Type B pancreatic cell (in vitro differentiated cells): ENCODE data around the gene TSPAN4. TPM values are rescaled to one million over a fixed set of nuclear protein-coding genes. Genes with fewer than 3 reads are reported as not detected.

Experiments
- DNase-seq: peaks from one replicate; pipeline ENCODE4 v3.0.0; 2021; ENCODE audit warnings: mixed read lengths; ENCODE audit not compliant: unreplicated experiment; ENCODE audit errors: extremely low spot score
- H3K27ac Mint-ChIP-seq: 2 replicates; pipeline ENCODE4 v1.8.0; 2021; ENCODE audit warnings: mild to moderate bottlenecking, mixed read lengths
- H3K27me3 Mint-ChIP-seq: 2 replicates; pipeline ENCODE4 v1.8.0; 2021; ENCODE audit warnings: mixed read lengths
- H3K36me3 Mint-ChIP-seq: 2 replicates; pipeline ENCODE4 v1.8.0; 2021; ENCODE audit warnings: mixed read lengths
- H3K4me1 Mint-ChIP-seq: one replicate; pipeline ENCODE4 v1.8.0; 2021; ENCODE audit warnings: mixed read lengths; ENCODE audit not compliant: unreplicated experiment
- H3K4me3 Mint-ChIP-seq: 2 replicates; pipeline ENCODE4 v1.8.0; 2021; ENCODE audit warnings: mild to moderate bottlenecking, mixed read lengths
- H3K9me3 Mint-ChIP-seq: 2 replicates; pipeline ENCODE4 v1.8.0; 2021; ENCODE audit warnings: mixed read lengths
- CTCF ChIP-seq: fragments of 200-600 bp; sonication (generic); conservative IDR thresholded peaks from 2 replicates; pipeline ENCODE4 v1.5.0; 2021; ENCODE audit warnings: antibody characterized with exemption, mild to moderate bottlenecking
- total RNA-seq: library from RNA; stranded (reverse); gene quantifications from 2 replicates; pipeline ENCODE4 v1.2.1, GENCODE V29; 2021; ENCODE audit warnings: low replicate concordance

TSPAN4 gene
- total RNA-seq, 1 donor from 2014 or later = 43.2 TPM

- no peaks in the 10 kb centered on the region for H3K27me3 Mint-ChIP-seq
- H3K27ac Mint-ChIP-seq = no peak overlapping the region
- no peaks in the 10 kb centered on the region for H3K9me3 Mint-ChIP-seq
- DNase-seq = no peak
- TF ChIP-seq CTCF = no peak
- H3K36me3 Mint-ChIP-seq = no peaks in the 10 kb centered on the region
- peak overlapping the region; percentile 31 for H3K4me3 Mint-ChIP-seq
- peaks cover 8% of the 10 kb centered on the region for H3K4me1 Mint-ChIP-seq
Measured at GRCh38 chr11:799641-800316, 42.9 kb upstream of the TSPAN4 start.

- H3K27ac Mint-ChIP-seq = no peak overlapping the region
- H3K4me1 Mint-ChIP-seq = peaks cover 8% of the 10 kb centered on the region
- DNase-seq = no peak
- H3K9me3 Mint-ChIP-seq = no peaks in the 10 kb centered on the region
- H3K27me3 Mint-ChIP-seq = no peaks in the 10 kb centered on the region
- TF ChIP-seq CTCF = no peak
- no peak overlapping the region for H3K4me3 Mint-ChIP-seq
- no peaks in the 10 kb centered on the region for H3K36me3 Mint-ChIP-seq
Measured at GRCh38 chr11:800473-800872, 42.2 kb upstream of the TSPAN4 start.

- H3K4me3 Mint-ChIP-seq = peak overlapping the region; percentile 20
Measured at GRCh38 chr11:801097-801780, 41.4 kb upstream of the TSPAN4 start.

GRCh38 chr11:802018-802617, 40.5 kb upstream of the TSPAN4 start:
- no peak overlapping the region for H3K4me3 Mint-ChIP-seq
- no peaks in the 10 kb centered on the region for H3K27me3 Mint-ChIP-seq
- no peaks in the 10 kb centered on the region for H3K9me3 Mint-ChIP-seq
- no peak for TF ChIP-seq CTCF
- H3K27ac Mint-ChIP-seq = no peak overlapping the region
- no peaks in the 10 kb centered on the region for H3K4me1 Mint-ChIP-seq
- DNase-seq = no peak
- no peaks in the 10 kb centered on the region for H3K36me3 Mint-ChIP-seq

More at GRCh38 chr11:801097-801780, 41.4 kb upstream of the TSPAN4 start:
- no peak for DNase-seq
- Mint-ChIP-seq H3K36me3 (no peaks in the 10 kb centered on the region), H3K27ac (no peak overlapping the region), H3K4me1 (peaks cover 3% of the 10 kb centered on the region), H3K9me3 (no peaks in the 10 kb centered on the region), H3K27me3 (no peaks in the 10 kb centered on the region)
- TF ChIP-seq CTCF = no peak

- TF ChIP-seq CTCF = no peak
- no peaks in the 10 kb centered on the region for H3K9me3 Mint-ChIP-seq
- H3K27ac Mint-ChIP-seq = no peak overlapping the region
- no peak for DNase-seq
- H3K4me1 Mint-ChIP-seq = no peaks in the 10 kb centered on the region
- peak overlapping the region; percentile 52 for H3K4me3 Mint-ChIP-seq
- H3K27me3 Mint-ChIP-seq = no peaks in the 10 kb centered on the region
- H3K36me3 Mint-ChIP-seq = no peaks in the 10 kb centered on the region
Measured at GRCh38 chr11:802693-803466, 39.8 kb upstream of the TSPAN4 start.
